ENCODE results near the gene IVNS1ABP.

- no peak for TF ChIP-seq CTCF (IDR thresholded peaks at IDR 0.05)
- TF ChIP-seq POLR2A (IDR thresholded peaks at IDR 0.05): no peak
- TF ChIP-seq POLR2AphosphoS5 (IDR thresholded peaks at IDR 0.05): no peak
Measured at GRCh38 chr1:185318431-185319138, 1.5 kb upstream of the IVNS1ABP start.

Measured in suprapubic skin (tissue), 4 donors.